Measurements from ENCODE around the gene PAPPA2.
A peak's percentile ranks its signal among the peaks of the same experiment; 100 is the strongest.

The PAPPA2 gene

GRCh38 chr1:176694713-176695112 lies 231.7 kb downstream of the PAPPA2 start:
- Histone ChIP-seq H3K27ac (ENCODE audit: low read depth, low read length) (peak overlapping the region; percentile 88), H3K4me3 (ENCODE audit: low read length) (no peak overlapping the region), H3K4me1 (ENCODE audit: control insufficient read depth, insufficient read depth, low read length) (peaks cover 40% of the 10 kb centered on the region), H3K9ac (ENCODE audit: low read length) (no peak overlapping the region), H3K27me3 (ENCODE audit: control insufficient read depth, insufficient read depth, low read length) (no peaks in the 10 kb centered on the region), H3K36me3 (ENCODE audit: control insufficient read depth, insufficient read depth, low read length) (no peaks in the 10 kb centered on the region)

DNA sequence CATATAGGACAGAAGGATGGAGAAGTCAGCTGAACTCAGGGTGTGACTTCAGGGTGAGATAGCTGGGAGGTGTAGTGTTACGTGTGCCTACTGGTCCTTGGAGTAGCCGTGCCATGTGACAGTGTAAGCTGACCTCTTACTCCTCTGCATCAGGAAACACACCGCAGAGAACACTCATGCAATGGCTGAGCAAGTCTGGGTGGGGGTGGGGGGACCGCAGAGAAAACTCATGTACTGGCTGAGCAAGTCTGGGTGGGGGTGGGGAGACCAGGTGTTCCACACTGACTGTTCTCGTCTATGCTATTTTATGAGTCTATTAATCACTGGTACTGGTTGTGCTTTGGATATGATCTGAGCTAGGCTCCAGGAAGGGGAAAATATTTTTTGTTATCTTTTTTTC lies 233.1 kb downstream of the PAPPA2 start:
- Histone ChIP-seq H3K4me3 (ENCODE audit: low read length) (no peak overlapping the region), H3K9ac (ENCODE audit: low read length) (no peak overlapping the region), H3K27me3 (ENCODE audit: control insufficient read depth, insufficient read depth, low read length) (no peaks in the 10 kb centered on the region), H3K4me1 (ENCODE audit: control insufficient read depth, insufficient read depth, low read length) (peaks cover 39% of the 10 kb centered on the region), H3K36me3 (ENCODE audit: control insufficient read depth, insufficient read depth, low read length) (no peaks in the 10 kb centered on the region), H3K27ac (ENCODE audit: low read depth, low read length) (no peak overlapping the region)

GRCh38 chr1:176696689-176697088 lies 233.7 kb downstream of the PAPPA2 start:
- no peak overlapping the region for H3K27ac ChIP-seq (ENCODE audit: low read depth, low read length)
- H3K27me3 ChIP-seq (ENCODE audit: control insufficient read depth, insufficient read depth, low read length): no peaks in the 10 kb centered on the region
- peaks cover 34% of the 10 kb centered on the region for H3K4me1 ChIP-seq (ENCODE audit: control insufficient read depth, insufficient read depth, low read length)
- H3K4me3 ChIP-seq (ENCODE audit: low read length): no peak overlapping the region
- H3K36me3 ChIP-seq (ENCODE audit: control insufficient read depth, insufficient read depth, low read length): no peaks in the 10 kb centered on the region
- no peak overlapping the region for H3K9ac ChIP-seq (ENCODE audit: low read length)

DNA sequence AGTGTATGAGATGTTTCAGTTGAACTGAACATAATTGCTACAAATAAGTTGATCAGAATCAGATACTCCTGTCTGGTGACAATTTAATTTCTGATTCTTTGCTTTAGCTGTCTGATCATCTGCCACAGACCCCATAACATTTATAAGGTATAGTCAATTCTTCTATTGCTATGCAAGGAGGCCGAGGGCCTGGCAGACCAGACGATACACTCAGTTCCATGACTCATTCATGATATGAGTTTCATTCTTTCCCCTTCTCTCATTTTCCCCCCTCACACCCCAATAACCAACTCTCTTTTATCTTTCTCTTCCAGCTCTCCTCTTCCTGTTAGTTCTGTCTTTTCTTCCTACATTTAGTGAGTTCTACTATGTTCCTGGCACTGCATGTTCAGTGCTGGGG lies 236.8 kb downstream of the PAPPA2 start:
- H3K27ac ChIP-seq (ENCODE audit: low read depth, low read length): no peak overlapping the region
- peaks cover 6% of the 10 kb centered on the region for H3K4me1 ChIP-seq (ENCODE audit: control insufficient read depth, insufficient read depth, low read length)
- no peak overlapping the region for H3K4me3 ChIP-seq (ENCODE audit: low read length)
- no peaks in the 10 kb centered on the region for H3K27me3 ChIP-seq (ENCODE audit: control insufficient read depth, insufficient read depth, low read length)
- no peak overlapping the region for H3K9ac ChIP-seq (ENCODE audit: low read length)
- no peaks in the 10 kb centered on the region for H3K36me3 ChIP-seq (ENCODE audit: control insufficient read depth, insufficient read depth, low read length)

GRCh38 chr1:176701151-176701866 lies 238.3 kb downstream of the PAPPA2 start:
- Histone ChIP-seq H3K4me1 (ENCODE audit: control insufficient read depth, insufficient read depth, low read length) (no peaks in the 10 kb centered on the region), H3K9ac (ENCODE audit: low read length) (no peak overlapping the region), H3K36me3 (ENCODE audit: control insufficient read depth, insufficient read depth, low read length) (no peaks in the 10 kb centered on the region), H3K4me3 (ENCODE audit: low read length) (no peak overlapping the region), H3K27ac (ENCODE audit: low read depth, low read length) (no peak overlapping the region), H3K27me3 (ENCODE audit: control insufficient read depth, insufficient read depth, low read length) (no peaks in the 10 kb centered on the region)

DNA sequence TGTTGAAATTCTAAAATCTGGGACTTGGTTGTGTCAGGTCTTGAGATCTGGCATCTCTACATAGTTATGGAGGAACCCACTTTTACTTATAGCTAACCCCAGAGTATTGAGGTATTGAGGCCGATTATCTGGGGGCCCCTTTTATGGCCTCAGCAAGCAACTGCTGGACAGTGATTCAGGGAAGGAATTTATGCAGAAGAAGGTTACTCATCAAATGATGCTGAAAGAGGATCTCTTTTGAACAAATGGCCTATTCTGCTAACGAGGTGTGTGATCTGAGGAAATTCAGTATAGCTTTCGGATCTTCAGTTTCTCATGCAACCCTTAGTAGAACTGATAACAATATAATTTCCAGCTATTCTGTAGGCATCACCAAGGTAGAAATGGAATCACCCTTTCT lies 239.9 kb downstream of the PAPPA2 start:
- Histone ChIP-seq H3K27ac (ENCODE audit: low read depth, low read length) (no peak overlapping the region), H3K27me3 (ENCODE audit: control insufficient read depth, insufficient read depth, low read length) (no peaks in the 10 kb centered on the region), H3K36me3 (ENCODE audit: control insufficient read depth, insufficient read depth, low read length) (no peaks in the 10 kb centered on the region), H3K4me3 (ENCODE audit: low read length) (no peak overlapping the region), H3K4me1 (ENCODE audit: control insufficient read depth, insufficient read depth, low read length) (no peaks in the 10 kb centered on the region), H3K9ac (ENCODE audit: low read length) (no peak overlapping the region)

GRCh38 chr1:176705585-176705984 lies 242.6 kb downstream of the PAPPA2 start:
- Histone ChIP-seq H3K36me3 (ENCODE audit: control insufficient read depth, insufficient read depth, low read length) (no peaks in the 10 kb centered on the region), H3K27me3 (ENCODE audit: control insufficient read depth, insufficient read depth, low read length) (no peaks in the 10 kb centered on the region), H3K4me3 (ENCODE audit: low read length) (no peak overlapping the region), H3K9ac (ENCODE audit: low read length) (no peak overlapping the region), H3K27ac (ENCODE audit: low read depth, low read length) (no peak overlapping the region), H3K4me1 (ENCODE audit: control insufficient read depth, insufficient read depth, low read length) (no peaks in the 10 kb centered on the region)

GRCh38 chr1:176717066-176717750 lies 254.2 kb downstream of the PAPPA2 start:
- Histone ChIP-seq H3K27ac (ENCODE audit: low read depth, low read length) (peak overlapping the region; percentile 14), H3K9ac (ENCODE audit: low read length) (no peak overlapping the region), H3K4me3 (ENCODE audit: low read length) (no peak overlapping the region), H3K36me3 (ENCODE audit: control insufficient read depth, insufficient read depth, low read length) (no peaks in the 10 kb centered on the region), H3K4me1 (ENCODE audit: control insufficient read depth, insufficient read depth, low read length) (peaks cover 5% of the 10 kb centered on the region), H3K27me3 (ENCODE audit: control insufficient read depth, insufficient read depth, low read length) (no peaks in the 10 kb centered on the region)

DNA sequence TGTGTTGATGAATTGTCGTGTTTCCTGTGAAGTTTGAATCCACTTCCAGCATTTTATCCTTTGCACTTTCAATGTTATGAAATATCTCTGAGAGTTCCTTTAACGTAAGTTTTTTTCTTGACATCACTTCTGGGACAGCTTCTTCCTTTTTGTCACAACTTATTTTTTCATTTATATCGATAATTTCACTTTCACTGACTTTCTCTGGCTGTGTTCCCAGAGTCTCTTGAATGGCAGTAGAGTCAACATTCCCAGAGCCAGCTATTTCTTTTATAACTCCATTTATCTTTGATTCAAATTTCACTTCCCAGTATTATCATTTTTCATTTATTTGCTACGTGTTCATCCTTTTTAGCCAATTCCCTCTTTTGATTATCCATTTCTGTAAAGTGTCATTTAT lies 256.5 kb downstream of the PAPPA2 start:
- no peak overlapping the region for H3K4me3 ChIP-seq (ENCODE audit: low read length)
- no peaks in the 10 kb centered on the region for H3K36me3 ChIP-seq (ENCODE audit: control insufficient read depth, insufficient read depth, low read length)
- H3K27ac ChIP-seq (ENCODE audit: low read depth, low read length): no peak overlapping the region
- H3K9ac ChIP-seq (ENCODE audit: low read length): no peak overlapping the region
- H3K27me3 ChIP-seq (ENCODE audit: control insufficient read depth, insufficient read depth, low read length): no peaks in the 10 kb centered on the region
- peaks cover 5% of the 10 kb centered on the region for H3K4me1 ChIP-seq (ENCODE audit: control insufficient read depth, insufficient read depth, low read length)

DNA sequence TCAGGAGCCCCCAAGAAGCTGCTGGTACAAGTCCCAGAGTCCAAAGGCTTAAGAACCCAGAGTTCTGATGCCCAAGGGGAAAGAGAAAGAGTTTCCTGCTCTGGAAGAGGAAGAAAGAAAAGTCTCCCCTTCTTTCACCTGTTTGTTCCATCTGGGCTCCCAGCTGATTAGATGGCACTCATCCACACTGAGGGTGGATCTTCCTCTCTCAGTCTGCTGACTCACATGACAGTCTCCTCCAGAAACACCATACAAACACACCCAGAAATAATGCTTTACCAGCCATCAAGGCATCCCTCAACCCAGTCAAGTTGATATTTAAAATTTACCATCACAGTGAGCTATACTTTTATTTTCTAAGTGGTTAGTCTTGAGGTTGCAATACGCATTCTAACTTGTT lies 257.9 kb downstream of the PAPPA2 start:
- Histone ChIP-seq H3K27me3 (ENCODE audit: control insufficient read depth, insufficient read depth, low read length) (no peaks in the 10 kb centered on the region), H3K27ac (ENCODE audit: low read depth, low read length) (no peak overlapping the region), H3K4me1 (ENCODE audit: control insufficient read depth, insufficient read depth, low read length) (peaks cover 5% of the 10 kb centered on the region), H3K9ac (ENCODE audit: low read length) (no peak overlapping the region), H3K4me3 (ENCODE audit: low read length) (no peak overlapping the region), H3K36me3 (ENCODE audit: control insufficient read depth, insufficient read depth, low read length) (no peaks in the 10 kb centered on the region)

DNA sequence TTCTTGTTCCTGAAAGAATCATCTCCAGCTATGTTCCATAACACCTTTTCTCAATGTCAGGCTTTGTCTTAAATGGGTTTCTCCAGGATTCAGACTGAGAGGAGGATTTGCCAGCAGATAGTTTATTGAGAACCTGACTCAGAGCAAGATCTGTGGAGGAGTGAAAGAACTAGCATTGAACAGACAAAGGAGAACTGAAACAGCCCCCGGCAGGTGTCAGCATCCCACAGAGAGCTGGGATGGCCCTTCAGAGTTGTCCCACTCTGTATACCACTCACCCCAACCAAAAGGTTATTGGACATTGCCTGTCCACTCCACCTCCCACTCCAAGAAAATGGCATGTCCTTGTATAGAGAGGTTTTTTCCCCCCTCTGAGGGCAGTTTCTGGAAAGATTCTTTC lies 270.7 kb downstream of the PAPPA2 start:
- no peaks in the 10 kb centered on the region for H3K4me1 ChIP-seq (ENCODE audit: control insufficient read depth, insufficient read depth, low read length)
- H3K27ac ChIP-seq (ENCODE audit: low read depth, low read length): no peak overlapping the region
- H3K36me3 ChIP-seq (ENCODE audit: control insufficient read depth, insufficient read depth, low read length): no peaks in the 10 kb centered on the region
- H3K27me3 ChIP-seq (ENCODE audit: control insufficient read depth, insufficient read depth, low read length): no peaks in the 10 kb centered on the region
- no peak overlapping the region for H3K4me3 ChIP-seq (ENCODE audit: low read length)
- H3K9ac ChIP-seq (ENCODE audit: low read length): no peak overlapping the region

- Histone ChIP-seq H3K27me3 (ENCODE audit: control insufficient read depth, insufficient read depth, low read length) (no peaks in the 10 kb centered on the region), H3K27ac (ENCODE audit: low read depth, low read length) (no peak overlapping the region), H3K4me1 (ENCODE audit: control insufficient read depth, insufficient read depth, low read length) (peaks cover 2% of the 10 kb centered on the region), H3K9ac (ENCODE audit: low read length) (no peak overlapping the region), H3K36me3 (ENCODE audit: control insufficient read depth, insufficient read depth, low read length) (no peaks in the 10 kb centered on the region), H3K4me3 (ENCODE audit: low read length) (no peak overlapping the region)
Measured at GRCh38 chr1:176735201-176735600, 272.2 kb downstream of the PAPPA2 start.

GRCh38 chr1:176736015-176736414 lies 273.0 kb downstream of the PAPPA2 start:
- H3K27ac ChIP-seq (ENCODE audit: low read depth, low read length): no peak overlapping the region
- no peaks in the 10 kb centered on the region for H3K36me3 ChIP-seq (ENCODE audit: control insufficient read depth, insufficient read depth, low read length)
- no peak overlapping the region for H3K9ac ChIP-seq (ENCODE audit: low read length)
- no peak overlapping the region for H3K4me3 ChIP-seq (ENCODE audit: low read length)
- peaks cover 2% of the 10 kb centered on the region for H3K4me1 ChIP-seq (ENCODE audit: control insufficient read depth, insufficient read depth, low read length)
- H3K27me3 ChIP-seq (ENCODE audit: control insufficient read depth, insufficient read depth, low read length): no peaks in the 10 kb centered on the region
